HUES64 (cell line): ENCODE data around the gene SLC16A13.

ENCODE experiments used
- H3K27ac ChIP-seq: 2 replicates; pipeline ENCODE4 v1.7.0; 2013; ENCODE audit warnings: low read depth, low read length, inconsistent platforms
- H3K27me3 ChIP-seq: 2 replicates; pipeline ENCODE4 v1.6.1; 2013; ENCODE audit warnings: mild to moderate bottlenecking, low read length; ENCODE audit not compliant: insufficient read depth
- H3K36me3 ChIP-seq: 2 replicates; pipeline ENCODE4 v1.6.1; 2013; ENCODE audit warnings: mild to moderate bottlenecking, low read length; ENCODE audit not compliant: insufficient read depth
- H3K4me1 ChIP-seq: 2 replicates; pipeline ENCODE4 v1.6.1; 2013; ENCODE audit warnings: mild to moderate bottlenecking, low read length, moderate library complexity; ENCODE audit not compliant: insufficient read depth
- H3K4me3 ChIP-seq: 2 replicates; pipeline ENCODE4 v1.5.1; 2013; ENCODE audit warnings: mild to moderate bottlenecking, low read length, moderate library complexity
- H3K9ac ChIP-seq: 2 replicates; pipeline ENCODE4 v1.6.1; 2013; ENCODE audit warnings: mild to moderate bottlenecking, low read depth, low read length
- H3K9me3 ChIP-seq: 2 replicates; pipeline ENCODE4 v1.6.1; 2013; ENCODE audit warnings: low read depth, low read length; ENCODE audit not compliant: insufficient read depth
- WGBS: fragments of 150-250, 120-280 bp; methylation state at CpG from one replicate; pipeline ENCODE4 v1.1.7; 2013; ENCODE audit warnings: missing lambda C conversion rate; 5-methylcytosine and 5-hydroxymethylcytosine counted together

SLC16A13 gene

DNA sequence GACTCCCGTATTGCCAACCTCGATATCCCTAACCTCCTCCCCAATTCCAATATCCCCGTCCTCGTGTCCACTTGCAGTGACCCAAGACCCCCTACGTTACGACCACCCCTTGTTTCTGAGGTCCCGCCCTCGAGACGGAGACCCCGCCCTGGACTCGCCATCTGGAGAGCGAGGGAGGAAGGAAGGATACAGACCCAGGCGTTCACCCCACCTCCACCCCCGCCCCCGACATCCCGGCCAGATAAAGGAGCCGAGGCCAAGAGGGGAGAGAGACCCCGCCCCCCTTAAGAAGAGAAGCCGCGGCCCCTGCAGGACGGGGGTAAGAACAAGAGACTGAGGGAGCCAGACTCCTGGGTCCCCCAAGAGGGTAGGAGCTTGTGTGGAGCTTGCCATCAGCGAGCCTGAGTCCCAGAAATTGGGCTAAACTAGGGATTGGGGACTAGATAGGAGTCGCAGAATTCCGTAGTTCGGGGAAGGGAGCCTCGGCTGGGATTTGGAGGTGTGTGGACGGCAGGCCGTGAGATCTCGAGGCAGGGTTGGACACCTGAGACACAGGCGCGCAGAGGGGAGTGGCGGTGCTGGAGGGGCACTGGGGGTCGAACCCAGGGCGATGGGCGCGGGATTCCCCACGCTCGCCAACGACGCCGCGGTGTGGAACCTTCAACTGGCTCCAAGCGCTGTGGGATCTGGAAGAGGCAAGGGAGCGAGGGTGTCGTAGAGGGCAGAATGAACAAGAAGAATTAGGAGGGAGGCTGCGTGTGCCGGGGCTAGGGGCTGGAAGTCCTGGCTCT lies 12.8 kb upstream of the SLC16A13 start, which contains the start of gene BCL6B:
Gene BCL6B (plus strand): TSS at position 270 of the 791 bp plus-strand sequence. CDS start 622 bp downstream, outside the sequence.
- WGBS, result 21% methylated on average over 42 of the region's 47 CpGs

DNA sequence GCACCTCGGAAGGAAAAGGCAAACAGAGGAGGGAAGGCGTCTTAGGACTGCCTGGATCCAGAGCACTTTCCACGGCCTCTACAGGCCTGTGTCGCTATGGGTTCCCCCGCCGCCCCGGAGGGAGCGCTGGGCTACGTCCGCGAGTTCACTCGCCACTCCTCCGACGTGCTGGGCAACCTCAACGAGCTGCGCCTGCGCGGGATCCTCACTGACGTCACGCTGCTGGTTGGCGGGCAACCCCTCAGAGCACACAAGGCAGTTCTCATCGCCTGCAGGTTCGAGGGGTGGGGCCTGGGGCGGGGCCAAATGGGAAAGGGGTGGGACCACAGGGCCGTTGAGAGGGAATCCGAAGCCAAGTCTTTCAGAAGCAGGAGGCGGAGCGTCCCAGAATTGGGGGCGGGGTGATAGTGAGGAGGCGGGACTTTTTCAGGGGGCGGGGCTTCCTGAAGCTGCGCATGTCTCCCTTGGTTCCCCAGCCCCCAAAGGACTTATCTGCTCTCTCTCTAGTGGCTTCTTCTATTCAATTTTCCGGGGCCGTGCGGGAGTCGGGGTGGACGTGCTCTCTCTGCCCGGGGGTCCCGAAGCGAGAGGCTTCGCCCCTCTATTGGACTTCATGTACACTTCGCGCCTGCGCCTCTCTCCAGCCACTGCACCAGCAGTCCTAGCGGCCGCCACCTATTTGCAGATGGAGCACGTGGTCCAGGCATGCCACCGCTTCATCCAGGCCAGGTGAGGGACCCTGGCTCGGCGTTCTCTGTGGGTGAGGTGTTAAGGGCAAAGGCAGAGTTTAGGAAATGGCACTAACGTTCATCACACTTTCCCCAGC lies 12.0 kb upstream of the SLC16A13 start:
- 38% methylated on average over 51 of the region's 51 CpGs for WGBS
- H3K9ac ChIP-seq, result peak overlapping the region; percentile 3; the same call in 1 of the 2 replicates
- peaks cover 4% of the 10 kb centered on the region; the same call in 1 of the 2 replicates for H3K4me1 ChIP-seq
- H3K4me3 ChIP-seq, result peak overlapping the region; percentile 50
- no peaks in the 10 kb centered on the region for H3K36me3 ChIP-seq
- no peaks in the 10 kb centered on the region for H3K9me3 ChIP-seq
- peaks cover 38% of the 10 kb centered on the region for H3K27me3 ChIP-seq
- no peak overlapping the region for H3K27ac ChIP-seq

More for the DNA sequence above, 12.8 kb upstream of the SLC16A13 start, which contains the start of gene BCL6B:
- peak within 1 kb of the TSS; percentile 50 for H3K4me3 ChIP-seq
- H3K9ac ChIP-seq, result peak within 1 kb of the TSS; percentile 4; the same call in 1 of the 2 replicates
- H3K27ac ChIP-seq, result no peak within 1 kb of the TSS
- peaks cover 4% of the 10 kb centered on the region; the same call in 1 of the 2 replicates for H3K4me1 ChIP-seq
- H3K9me3 ChIP-seq, result no peaks in the 10 kb centered on the region
- peaks cover 38% of the 10 kb centered on the region for H3K27me3 ChIP-seq
- H3K36me3 ChIP-seq, result no peaks in the 10 kb centered on the region

DNA sequence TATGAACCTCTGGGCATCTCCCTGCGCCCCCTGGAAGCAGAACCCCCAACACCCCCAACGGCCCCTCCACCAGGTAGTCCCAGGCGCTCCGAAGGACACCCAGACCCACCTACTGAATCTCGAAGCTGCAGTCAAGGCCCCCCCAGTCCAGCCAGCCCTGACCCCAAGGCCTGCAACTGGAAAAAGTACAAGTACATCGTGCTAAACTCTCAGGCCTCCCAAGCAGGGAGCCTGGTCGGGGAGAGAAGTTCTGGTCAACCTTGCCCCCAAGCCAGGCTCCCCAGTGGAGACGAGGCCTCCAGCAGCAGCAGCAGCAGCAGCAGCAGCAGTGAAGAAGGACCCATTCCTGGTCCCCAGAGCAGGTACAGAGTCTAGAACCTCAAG lies 11.4 kb upstream of the SLC16A13 start:
- Histone ChIP-seq H3K4me3 (no peak overlapping the region), H3K36me3 (no peaks in the 10 kb centered on the region), H3K27me3 (peaks cover 38% of the 10 kb centered on the region), H3K9ac (no peak overlapping the region), H3K4me1 (peaks cover 4% of the 10 kb centered on the region; the same call in 1 of the 2 replicates), H3K27ac (no peak overlapping the region), H3K9me3 (no peaks in the 10 kb centered on the region)
- WGBS, result 93% methylated on average over 8 of the region's 8 CpGs

DNA sequence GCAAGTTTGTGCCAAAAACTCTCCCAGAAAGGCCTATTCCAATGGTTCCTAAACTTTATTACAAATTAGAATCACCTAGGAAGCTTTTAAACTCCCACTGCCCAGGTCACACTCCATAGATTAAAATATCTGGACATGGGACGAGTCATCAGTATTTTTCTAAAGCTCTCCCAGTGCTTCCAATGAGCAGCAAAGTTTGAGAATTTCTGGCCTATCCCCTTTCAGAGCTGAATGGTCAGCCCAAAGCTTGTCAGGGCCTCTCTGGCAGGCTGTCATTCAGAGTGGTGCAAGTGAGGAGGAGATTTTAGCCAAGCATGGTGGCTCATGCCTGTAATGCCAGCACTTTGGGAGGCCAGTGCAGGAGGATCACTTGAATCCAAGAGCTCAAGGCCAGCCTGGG lies 10.6 kb upstream of the SLC16A13 start:
- no peaks in the 10 kb centered on the region for H3K36me3 ChIP-seq
- H3K27ac ChIP-seq, result no peak overlapping the region
- H3K4me1 ChIP-seq, result no peaks in the 10 kb centered on the region
- no peaks in the 10 kb centered on the region for H3K9me3 ChIP-seq
- WGBS, result 93% methylated on average over 1 of the region's 1 CpG
- no peak overlapping the region for H3K4me3 ChIP-seq
- H3K9ac ChIP-seq, result no peak overlapping the region
- peaks cover 36% of the 10 kb centered on the region for H3K27me3 ChIP-seq

DNA sequence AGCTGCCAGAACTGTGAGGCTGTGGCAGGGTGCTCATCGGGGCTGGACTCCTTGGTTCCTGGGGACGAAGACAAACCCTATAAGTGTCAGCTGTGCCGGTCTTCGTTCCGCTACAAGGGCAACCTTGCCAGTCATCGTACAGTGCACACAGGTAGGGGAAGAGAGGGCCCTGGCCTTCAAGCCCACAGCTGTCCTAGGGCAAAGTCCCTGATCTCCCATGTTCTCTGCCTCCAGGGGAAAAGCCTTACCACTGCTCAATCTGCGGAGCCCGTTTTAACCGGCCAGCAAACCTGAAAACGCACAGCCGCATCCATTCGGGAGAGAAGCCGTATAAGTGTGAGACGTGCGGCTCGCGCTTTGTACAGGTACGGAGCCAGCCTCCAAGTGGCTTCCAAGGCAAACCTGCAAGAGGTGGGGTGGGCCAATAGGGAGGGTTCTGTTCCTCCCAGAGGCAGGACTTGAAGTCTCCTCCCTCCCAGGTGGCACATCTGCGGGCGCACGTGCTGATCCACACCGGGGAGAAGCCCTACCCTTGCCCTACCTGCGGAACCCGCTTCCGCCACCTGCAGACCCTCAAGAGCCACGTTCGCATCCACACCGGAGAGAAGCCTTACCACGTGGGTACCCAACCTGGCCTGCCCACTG lies 9.2 kb upstream of the SLC16A13 start:
- Histone ChIP-seq H3K9ac (no peak overlapping the region), H3K36me3 (no peaks in the 10 kb centered on the region), H3K27ac (no peak overlapping the region), H3K4me3 (no peak overlapping the region), H3K9me3 (no peaks in the 10 kb centered on the region), H3K4me1 (no peaks in the 10 kb centered on the region), H3K27me3 (peaks cover 23% of the 10 kb centered on the region)
- WGBS, result 94% methylated on average over 29 of the region's 29 CpGs

DNA sequence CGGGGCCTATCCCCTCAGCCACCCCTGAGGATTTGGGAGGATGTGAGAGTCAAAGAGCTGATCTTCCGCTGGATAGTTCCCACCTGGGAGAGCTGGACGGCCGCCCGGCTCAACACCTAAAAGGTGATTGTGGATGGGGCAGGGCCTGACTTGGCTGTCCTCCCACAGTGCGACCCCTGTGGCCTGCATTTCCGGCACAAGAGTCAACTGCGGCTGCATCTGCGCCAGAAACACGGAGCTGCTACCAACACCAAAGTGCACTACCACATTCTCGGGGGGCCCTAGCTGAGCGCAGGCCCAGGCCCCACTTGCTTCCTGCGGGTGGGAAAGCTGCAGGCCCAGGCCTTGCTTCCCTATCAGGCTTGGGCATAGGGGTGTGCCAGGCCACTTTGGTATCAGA lies 8.5 kb upstream of the SLC16A13 start:
- Histone ChIP-seq H3K4me3 (no peak overlapping the region), H3K27me3 (peaks cover 16% of the 10 kb centered on the region), H3K4me1 (no peaks in the 10 kb centered on the region), H3K9ac (no peak overlapping the region), H3K27ac (no peak overlapping the region), H3K36me3 (no peaks in the 10 kb centered on the region), H3K9me3 (no peaks in the 10 kb centered on the region)
- WGBS, result 89% methylated on average over 13 of the region's 13 CpGs

DNA sequence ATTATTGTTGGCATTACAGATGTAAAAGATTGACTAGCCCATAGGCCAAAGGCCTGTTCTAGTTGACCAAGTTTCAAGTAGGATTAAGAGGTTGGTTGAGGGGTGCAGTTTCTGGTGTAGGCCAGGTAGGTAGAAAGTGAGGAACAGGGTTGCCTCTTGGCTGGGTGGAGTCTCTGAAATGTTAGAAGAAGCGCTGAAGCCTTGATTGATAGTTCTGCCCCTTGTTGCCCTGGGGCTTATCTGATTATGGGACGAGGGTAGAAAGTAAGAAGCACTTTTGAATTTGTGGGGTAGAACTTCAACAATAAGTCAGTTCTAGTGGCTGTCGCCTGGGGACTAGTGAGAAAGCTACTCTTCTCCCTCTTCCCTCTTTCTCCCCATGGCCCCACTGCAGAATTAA lies 6.7 kb upstream of the SLC16A13 start:
- H3K27ac ChIP-seq, result no peak overlapping the region
- no peaks in the 10 kb centered on the region for H3K36me3 ChIP-seq
- H3K4me3 ChIP-seq, result no peak overlapping the region
- peaks cover under 1% of the 10 kb centered on the region; the same call in 1 of the 2 replicates for H3K27me3 ChIP-seq
- 92% methylated on average over 2 of the region's 3 CpGs for WGBS
- no peaks in the 10 kb centered on the region for H3K4me1 ChIP-seq
- no peaks in the 10 kb centered on the region for H3K9me3 ChIP-seq
- H3K9ac ChIP-seq, result no peak overlapping the region

DNA sequence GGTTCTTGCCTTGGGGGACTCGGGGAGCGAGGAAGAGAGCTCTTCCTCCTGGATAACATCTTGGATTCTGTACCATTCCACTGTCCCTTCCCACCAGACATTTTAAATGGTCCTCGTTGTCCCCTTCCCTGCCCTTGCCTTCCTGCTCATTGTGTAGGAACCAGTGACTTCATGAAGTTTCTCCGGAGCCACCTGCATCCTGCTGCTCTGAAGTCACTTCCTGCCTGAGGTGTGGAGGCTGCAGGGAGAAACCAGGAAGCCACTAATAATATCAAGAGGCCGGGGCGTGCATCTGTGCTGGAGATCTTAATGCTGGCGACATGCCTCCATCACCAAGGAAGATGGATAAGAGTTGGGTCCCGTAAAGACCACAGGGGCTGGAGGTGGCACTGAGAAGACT lies 6.2 kb upstream of the SLC16A13 start:
- no peak overlapping the region for H3K4me3 ChIP-seq
- WGBS, result 92% methylated on average over 8 of the region's 8 CpGs
- H3K9ac ChIP-seq, result no peak overlapping the region
- H3K27ac ChIP-seq, result no peak overlapping the region
- H3K27me3 ChIP-seq, result no peaks in the 10 kb centered on the region
- no peaks in the 10 kb centered on the region for H3K4me1 ChIP-seq
- no peaks in the 10 kb centered on the region for H3K36me3 ChIP-seq
- H3K9me3 ChIP-seq, result no peaks in the 10 kb centered on the region

DNA sequence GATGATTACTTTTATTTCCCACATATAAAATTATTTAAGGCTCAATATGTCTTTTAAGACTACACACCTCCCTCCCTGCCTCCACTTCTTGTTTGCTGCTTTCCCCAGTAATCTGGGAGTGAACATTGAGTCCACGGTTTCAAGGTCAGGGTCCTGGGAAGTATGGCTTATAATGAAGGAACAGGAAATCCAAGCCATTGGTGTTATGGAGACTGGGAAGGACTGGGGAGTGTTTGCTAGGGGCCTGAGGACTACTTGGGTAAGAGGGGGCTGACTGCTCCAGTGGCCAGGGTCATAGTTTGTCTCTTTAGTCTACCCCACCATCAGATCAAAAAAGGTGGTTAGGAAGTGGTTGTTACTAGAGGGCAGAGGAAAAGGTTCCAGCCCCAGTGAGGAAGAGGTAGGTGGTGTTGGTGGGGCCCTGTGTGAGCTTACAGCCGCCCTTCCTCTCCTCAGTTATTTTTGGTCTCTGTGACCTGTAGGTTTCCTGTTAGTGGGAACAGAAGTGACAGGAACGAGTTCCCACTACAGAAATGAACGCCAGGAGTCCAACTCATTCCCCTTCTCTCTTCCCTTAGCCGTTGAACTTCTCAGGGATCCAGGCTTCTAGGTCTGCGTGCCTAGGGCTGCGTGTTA lies 742 bp upstream of the SLC16A13 start:
- H3K9ac ChIP-seq, result peak overlapping the region; percentile 55
- H3K27me3 ChIP-seq, result peaks cover 9% of the 10 kb centered on the region
- peaks cover 6% of the 10 kb centered on the region; the same call in 1 of the 2 replicates for H3K4me1 ChIP-seq
- H3K36me3 ChIP-seq, result no peaks in the 10 kb centered on the region
- H3K4me3 ChIP-seq, result peak overlapping the region; percentile 86
- 0 out of 2 replicates have a peak overlapping the region, but pooled peaks have one; percentile 6 for H3K27ac ChIP-seq
- 34% methylated on average over 7 of the region's 7 CpGs for WGBS
- no peaks in the 10 kb centered on the region for H3K9me3 ChIP-seq

DNA sequence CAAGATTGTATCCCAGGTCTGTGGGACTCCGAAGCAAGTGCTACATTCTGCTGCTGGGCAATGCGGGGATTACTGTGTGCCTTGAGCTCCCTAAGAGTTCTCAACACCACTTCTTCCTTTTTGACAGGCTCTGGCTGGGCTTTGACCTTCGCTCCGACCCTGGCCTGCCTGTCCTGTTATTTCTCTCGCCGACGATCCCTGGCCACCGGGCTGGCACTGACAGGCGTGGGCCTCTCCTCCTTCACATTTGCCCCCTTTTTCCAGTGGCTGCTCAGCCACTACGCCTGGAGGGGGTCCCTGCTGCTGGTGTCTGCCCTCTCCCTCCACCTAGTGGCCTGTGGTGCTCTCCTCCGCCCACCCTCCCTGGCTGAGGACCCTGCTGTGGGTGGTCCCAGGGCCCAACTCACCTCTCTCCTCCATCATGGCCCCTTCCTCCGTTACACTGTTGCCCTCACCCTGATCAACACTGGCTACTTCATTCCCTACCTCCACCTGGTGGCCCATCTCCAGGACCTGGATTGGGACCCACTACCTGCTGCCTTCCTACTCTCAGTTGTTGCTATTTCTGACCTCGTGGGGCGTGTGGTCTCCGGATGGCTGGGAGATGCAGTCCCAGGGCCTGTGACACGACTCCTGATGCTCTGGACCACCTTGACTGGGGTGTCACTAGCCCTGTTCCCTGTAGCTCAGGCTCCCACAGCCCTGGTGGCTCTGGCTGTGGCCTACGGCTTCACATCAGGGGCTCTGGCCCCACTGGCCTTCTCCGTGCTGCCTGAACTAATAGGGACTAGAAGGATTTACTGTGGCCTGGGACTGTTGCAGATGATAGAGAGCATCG lies 2.4 kb downstream of the SLC16A13 start:
- peaks cover 31% of the 10 kb centered on the region for H3K27me3 ChIP-seq
- H3K4me3 ChIP-seq, result no peak overlapping the region
- no peaks in the 10 kb centered on the region for H3K36me3 ChIP-seq
- no peak overlapping the region for H3K27ac ChIP-seq
- H3K9ac ChIP-seq, result no peak overlapping the region
- H3K4me1 ChIP-seq, result peaks cover 10% of the 10 kb centered on the region
- 83% methylated on average over 19 of the region's 19 CpGs for WGBS
- no peaks in the 10 kb centered on the region for H3K9me3 ChIP-seq
